GM12864 (cell line): ENCODE results near the gene F8A2.
"Not testable (repeated sequence)": the region's sequence is repeated elsewhere in the genome, so short reads cannot be mapped to it uniquely, and the experiment has no call there.

Source experiments
- DNase-seq: peaks from one replicate; pipeline ENCODE4 v3.0.0-alpha.2; 2011; ENCODE audit warnings: low read depth
- H3K4me3 ChIP-seq: 2 replicates; pipeline ENCODE4 v1.5.1; 2011; ENCODE audit warnings: mild to moderate bottlenecking, low read depth, low read length, control low read depth
- CTCF ChIP-seq: IDR thresholded peaks from 2 replicates; pipeline ENCODE4 v1.5.1; 2011; ENCODE audit warnings: low read depth, mild to moderate bottlenecking, moderate library complexity, low read length, control low read depth, inconsistent platforms; ENCODE audit errors: missing control alignments

Gene F8A2

GRCh38 chrX:155381843-155382528, at the start of gene F8A2:
Gene F8A2 (plus strand): TSS chrX:155382095. CDS start chrX:155382115, 20 bp downstream.
- H3K4me3 ChIP-seq, DNase-seq: not testable (repeated sequence)

GRCh38 chrX:155333544-155334100, 48.3 kb upstream of the F8A2 start:
- DNase-seq, result no peak
- no peak for TF ChIP-seq CTCF
- H3K4me3 ChIP-seq, result no peak overlapping the region

- TF ChIP-seq CTCF, result no peak
- H3K4me3 ChIP-seq, result no peak within 1 kb of the TSS
- peak; percentile 4 for DNase-seq
Measured at GRCh38 chrX:155334486-155335336, 47.2 kb upstream of the F8A2 start, which contains the start of gene CLIC2. Gene CLIC2 (minus strand): TSS chrX:155334614. CDS start chrX:155334427, 187 bp downstream.

- not testable (repeated sequence) for DNase-seq, H3K4me3 ChIP-seq
Measured at GRCh38 chrX:155335337-155335712, 46.6 kb upstream of the F8A2 start.

GRCh38 chrX:155345689-155346088, 36.2 kb upstream of the F8A2 start:
- not testable (repeated sequence) for H3K4me3 ChIP-seq, DNase-seq

- DNase-seq, result not testable (repeated sequence)
Measured at GRCh38 chrX:155349448-155349847, 32.4 kb upstream of the F8A2 start.

GRCh38 chrX:155363712-155364111, 18.2 kb upstream of the F8A2 start:
- not testable (repeated sequence) for H3K4me3 ChIP-seq, DNase-seq

More at GRCh38 chrX:155349448-155349847, 32.4 kb upstream of the F8A2 start:
- H3K4me3 ChIP-seq, result not testable (repeated sequence)

- DNase-seq, H3K4me3 ChIP-seq: not testable (repeated sequence)
Measured at GRCh38 chrX:155373777-155374458, 8.0 kb upstream of the F8A2 start.

GRCh38 chrX:155379802-155380201, 2.1 kb upstream of the F8A2 start:
- not testable (repeated sequence) for H3K4me3 ChIP-seq, DNase-seq

GRCh38 chrX:155382529-155382967, 653 bp downstream of the F8A2 start:
- not testable (repeated sequence) for DNase-seq, H3K4me3 ChIP-seq

GRCh38 chrX:155389634-155390033, 7.7 kb downstream of the F8A2 start:
- no peak for DNase-seq
- no peak overlapping the region for H3K4me3 ChIP-seq
- TF ChIP-seq CTCF, result no peak

- not testable (repeated sequence) for H3K4me3 ChIP-seq, DNase-seq
Measured at GRCh38 chrX:155394747-155395276, 12.9 kb downstream of the F8A2 start.
